ENCODE results near the gene GAMT. TPM values are rescaled to one million over a fixed set of nuclear protein-coding genes. Genes with fewer than 3 reads are reported as not detected.

GAMT gene
- total and polyA plus RNA-seq, 2 of the 13 experiments (the other 11 are each of a cell fraction or from before 2014, with no cell fraction given), result 115 to 124 TPM

GRCh38 chr19:1383312-1384084 lies 17.8 kb downstream of the GAMT start, which contains the start of gene NDUFS7:
Gene NDUFS7 (plus strand): TSS chr19:1383907. CDS start chr19:1383927, 20 bp downstream.
- ATAC-seq (peak; percentile 69), DNase-seq (ENCODE audit: low spot score) (peak; percentile 76), FAIRE-seq (peak; percentile 91)
- peak within 1 kb of the TSS; percentile 73 for H3K27ac ChIP-seq (ENCODE audit: extremely low read length, insufficient read depth, low read length)
- no peak within 1 kb of the TSS for H2AFZ ChIP-seq (ENCODE audit: low read length)
- H3K4me2 ChIP-seq (ENCODE audit: low read depth, low read length), result peak within 1 kb of the TSS; percentile 80
- peaks cover 37% of the 10 kb centered on the region for H3K4me1 ChIP-seq (ENCODE audit: insufficient read depth, low read length)
- no peaks in the 10 kb centered on the region for H4K20me1 ChIP-seq (ENCODE audit: insufficient read depth, low read length)
- H3K9me3 ChIP-seq (ENCODE audit: low read length), result no peaks in the 10 kb centered on the region
- in situ Hi-C loops (cut with HindIII; ENCODE audit: extremely low pct_ligation_motif_present, low pct_unique_long_range_greater_than_20kb), result no loop called here
- H3K27me3 ChIP-seq (ENCODE audit: control insufficient read depth in 1 of 2, insufficient read depth in 2 of 2, low read length in 2 of 2), result no peaks in the 10 kb centered on the region; a peak in 1 of 5 replicates
- no TSS peak for BruUV-seq (replicated peaks)
- peaks cover 1 to 4% of the 10 kb centered on the region in 2 experiments; a peak in 3 of 5 replicates for H3K36me3 ChIP-seq (replicated peaks in 1 of 2; ENCODE audit: control insufficient read depth in 1 of 2, insufficient read depth in 2 of 2, low read length in 2 of 2)
- 0% methylated on average over 1 of the region's 90 CpGs for WGBS (ENCODE audit: low lambda C conversion rate)
- H3K79me2 ChIP-seq (ENCODE audit: insufficient read depth, low read length), result peaks cover 13% of the 10 kb centered on the region
- CTCF ChIA-PET (ENCODE audit: low intra/inter-chr PET ratio, low total read pairs), result no interaction called here
- intact Hi-C loops (cut with micrococcal nuclease; ENCODE audit: unreplicated experiment), result no loop called here
- peak within 1 kb of the TSS; percentile 73 to 95 (median 94) for H3K4me3 ChIP-seq (replicated peaks in 1 of 3; ENCODE audit: insufficient read depth in 1 of 3, low read depth in 2 of 3, low read length in 3 of 3)
- H3K9ac ChIP-seq (ENCODE audit: insufficient read depth, low read depth, low read length), result peak within 1 kb of the TSS; percentile 86
- POLR2A ChIA-PET, result interaction anchor here (1.0 to 3.4 kb wide), 7 partner anchors 9 to 139 kb away, joined by 3 to 24 read pairs (median 7); partner anchors contain the start of gene CIRBP
- TF ChIP-seq GATAD1 (CRISPR knock-in tag; IDR thresholded peaks at IDR 0.05), result peak; percentile 98
- 0 out of 2 replicates have a peak, but pooled peaks have one; percentile 21 for TF ChIP-seq PRMT3 (CRISPR knock-in tag; IDR thresholded peaks at IDR 0.05; ENCODE audit: borderline replicate concordance, low read depth)
- TF ChIP-seq, protein P1, sequence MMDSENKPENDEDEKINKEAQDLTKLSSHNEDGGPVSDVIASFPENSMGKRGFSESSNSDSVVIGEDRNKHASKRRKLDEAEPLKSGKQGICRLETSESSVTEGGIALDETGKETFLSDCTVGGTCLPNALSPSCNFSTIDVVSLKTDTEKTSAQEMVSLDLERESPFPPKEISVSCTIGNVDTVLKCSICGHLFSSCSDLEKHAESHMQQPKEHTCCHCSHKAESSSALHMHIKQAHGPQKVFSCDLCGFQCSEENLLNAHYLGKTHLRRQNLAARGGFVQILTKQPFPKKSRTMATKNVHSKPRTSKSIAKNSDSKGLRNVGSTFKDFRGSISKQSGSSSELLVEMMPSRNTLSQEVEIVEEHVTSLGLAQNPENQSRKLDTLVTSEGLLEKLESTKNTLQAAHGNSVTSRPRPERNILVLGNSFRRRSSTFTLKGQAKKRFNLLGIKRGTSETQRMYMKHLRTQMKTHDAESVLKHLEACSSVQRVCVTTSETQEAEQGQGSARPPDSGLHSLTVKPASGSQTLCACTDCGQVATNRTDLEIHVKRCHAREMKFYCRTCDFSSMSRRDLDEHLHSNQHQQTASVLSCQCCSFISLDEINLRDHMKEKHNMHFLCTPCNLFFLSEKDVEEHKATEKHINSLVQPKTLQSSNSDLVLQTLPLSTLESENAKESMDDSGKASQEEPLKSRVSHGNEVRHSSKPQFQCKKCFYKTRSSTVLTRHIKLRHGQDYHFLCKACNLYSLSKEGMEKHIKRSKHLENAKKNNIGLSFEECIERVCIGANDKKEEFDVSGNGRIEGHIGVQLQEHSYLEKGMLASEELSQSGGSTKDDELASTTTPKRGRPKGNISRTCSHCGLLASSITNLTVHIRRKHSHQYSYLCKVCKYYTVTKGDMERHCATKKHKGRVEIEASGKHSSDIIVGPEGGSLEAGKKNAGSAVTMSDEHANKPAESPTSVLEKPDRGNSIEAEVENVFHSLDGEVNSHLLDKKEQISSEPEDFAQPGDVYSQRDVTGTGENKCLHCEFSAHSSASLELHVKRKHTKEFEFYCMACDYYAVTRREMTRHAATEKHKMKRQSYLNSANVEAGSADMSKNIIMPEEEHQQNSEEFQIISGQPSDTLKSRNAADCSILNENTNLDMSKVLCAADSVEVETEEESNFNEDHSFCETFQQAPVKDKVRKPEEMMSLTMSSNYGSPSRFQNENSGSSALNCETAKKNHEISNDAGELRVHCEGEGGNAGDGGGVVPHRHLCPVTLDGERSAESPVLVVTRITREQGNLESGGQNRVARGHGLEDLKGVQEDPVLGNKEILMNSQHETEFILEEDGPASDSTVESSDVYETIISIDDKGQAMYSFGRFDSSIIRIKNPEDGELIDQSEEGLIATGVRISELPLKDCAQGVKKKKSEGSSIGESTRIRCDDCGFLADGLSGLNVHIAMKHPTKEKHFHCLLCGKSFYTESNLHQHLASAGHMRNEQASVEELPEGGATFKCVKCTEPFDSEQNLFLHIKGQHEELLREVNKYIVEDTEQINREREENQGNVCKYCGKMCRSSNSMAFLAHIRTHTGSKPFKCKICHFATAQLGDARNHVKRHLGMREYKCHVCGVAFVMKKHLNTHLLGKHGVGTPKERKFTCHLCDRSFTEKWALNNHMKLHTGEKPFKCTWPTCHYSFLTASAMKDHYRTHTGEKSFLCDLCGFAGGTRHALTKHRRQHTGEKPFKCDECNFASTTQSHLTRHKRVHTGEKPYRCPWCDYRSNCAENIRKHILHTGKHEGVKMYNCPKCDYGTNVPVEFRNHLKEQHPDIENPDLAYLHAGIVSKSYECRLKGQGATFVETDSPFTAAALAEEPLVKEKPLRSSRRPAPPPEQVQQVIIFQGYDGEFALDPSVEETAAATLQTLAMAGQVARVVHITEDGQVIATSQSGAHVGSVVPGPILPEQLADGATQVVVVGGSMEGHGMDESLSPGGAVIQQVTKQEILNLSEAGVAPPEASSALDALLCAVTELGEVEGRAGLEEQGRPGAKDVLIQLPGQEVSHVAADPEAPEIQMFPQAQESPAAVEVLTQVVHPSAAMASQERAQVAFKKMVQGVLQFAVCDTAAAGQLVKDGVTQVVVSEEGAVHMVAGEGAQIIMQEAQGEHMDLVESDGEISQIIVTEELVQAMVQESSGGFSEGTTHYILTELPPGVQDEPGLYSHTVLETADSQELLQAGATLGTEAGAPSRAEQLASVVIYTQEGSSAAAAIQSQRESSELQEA (CRISPR knock-in tag; IDR thresholded peaks at IDR 0.05; ENCODE audit: not compliant biosample characterization), result peak; percentile 57
- peak; percentile 91 for TF ChIP-seq SKI (IDR thresholded peaks at IDR 0.05; ENCODE audit: partially characterized antibody)
- peak; percentile 76; the same call in 1 of the 2 replicates for TF ChIP-seq ZNF230 (CRISPR knock-in tag; IDR thresholded peaks at IDR 0.05)
- TF ChIP-seq, protein P2, sequence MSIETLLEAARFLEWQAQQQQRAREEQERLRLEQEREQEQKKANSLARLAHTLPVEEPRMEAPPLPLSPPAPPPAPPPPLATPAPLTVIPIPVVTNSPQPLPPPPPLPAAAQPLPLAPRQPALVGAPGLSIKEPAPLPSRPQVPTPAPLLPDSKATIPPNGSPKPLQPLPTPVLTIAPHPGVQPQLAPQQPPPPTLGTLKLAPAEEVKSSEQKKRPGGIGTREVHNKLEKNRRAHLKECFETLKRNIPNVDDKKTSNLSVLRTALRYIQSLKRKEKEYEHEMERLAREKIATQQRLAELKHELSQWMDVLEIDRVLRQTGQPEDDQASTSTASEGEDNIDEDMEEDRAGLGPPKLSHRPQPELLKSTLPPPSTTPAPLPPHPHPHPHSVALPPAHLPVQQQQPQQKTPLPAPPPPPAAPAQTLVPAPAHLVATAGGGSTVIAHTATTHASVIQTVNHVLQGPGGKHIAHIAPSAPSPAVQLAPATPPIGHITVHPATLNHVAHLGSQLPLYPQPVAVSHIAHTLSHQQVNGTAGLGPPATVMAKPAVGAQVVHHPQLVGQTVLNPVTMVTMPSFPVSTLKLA (IDR thresholded peaks at IDR 0.05), result no peak; the same call in none of the 2 replicates
- TF ChIP-seq DNMT3B (CRISPR knock-in tag; conservative IDR thresholded peaks at IDR 0.05), result peak; percentile 98
- TF ChIP-seq KDM6A (CRISPR knock-in tag; IDR thresholded peaks at IDR 0.05; ENCODE audit: low read depth), result no peak; the same call in 1 of the 2 replicates
- TF ChIP-seq GPBP1L1 (CRISPR knock-in tag; IDR thresholded peaks at IDR 0.05), result no peak
- TF ChIP-seq ZNF780A (CRISPR knock-in tag; IDR thresholded peaks at IDR 0.05), result peak; percentile 88; the same call in 1 of the 2 replicates
- TF ChIP-seq ZNF331 (CRISPR knock-in tag; IDR thresholded peaks at IDR 0.05), result peak; percentile 80; the same call in 1 of the 2 replicates

All from HepG2 (cell line).